B cell (primary cell): ENCODE measurements around the gene MAP4K4. TPM values are rescaled to one million over a fixed set of nuclear protein-coding genes. Genes with fewer than 3 reads are reported as not detected.

ENCODE experiments used
- ATAC-seq: fragments of 200-7000 bp; cut with Tn5 transposase; one replicate; pipeline ENCODE4 v1.10.0; 2021; ENCODE audit warnings: low read depth, mild to moderate bottlenecking, moderate number of reproducible peaks, moderate library complexity
- CTCF ChIA-PET: fragments of 350-600 bp; sonication (Branson Sonifier 250); formaldehyde crosslinking; loops from one replicate; lab custom pipeline; 2021; ENCODE audit warnings: antibody characterized with exemption, inconsistent platforms; lab: Charles Lee
- POLR2A ChIA-PET: fragments of 350-600 bp; sonication (Branson Sonifier 250); formaldehyde crosslinking; loops from one replicate; lab custom pipeline; 2021; ENCODE audit warnings: antibody characterized with exemption; lab: Charles Lee
- DNase-seq: peaks from one replicate; pipeline ENCODE4 v3.0.0; 2013
- H2AFZ ChIP-seq: 2 replicates; pipeline ENCODE4 v1.6.1; 2012; ENCODE audit warnings: mild to moderate bottlenecking, low read depth, low read length; ENCODE audit not compliant: insufficient read depth, poor library complexity, severe bottlenecking
- H3K27ac ChIP-seq, 2 donors: 1 replicate in 1 of 2; 2 replicates in 1 of 2; pipeline ENCODE4 v1.5.1; 2012 to 2013; ENCODE audit warnings: low read length in 2 of 2, mild to moderate bottlenecking in 2 of 2, moderate library complexity in 1 of 2
- H3K27me3 ChIP-seq, 4 experiments: fragments of 200-600 bp in 1 of 4; sonication (generic) in 1 of 4; replicated peaks in 1 of 4; 1 replicate in 2 of 4; 2 replicates in 2 of 4; pipeline versions ENCODE4 v1.6.1 to v1.7.0; 2013 to 2016; ENCODE audit warnings: low read length in 3 of 4, mild to moderate bottlenecking in 2 of 4, mixed read lengths in 1 of 4, moderate library complexity in 1 of 4; ENCODE audit not compliant: insufficient read depth in 4 of 4, control insufficient read depth in 3 of 4; ENCODE audit errors: control extremely low read depth in 1 of 4
- H3K36me3 ChIP-seq, 2 experiments: replicated peaks in 1 of 2; 1 replicate in 1 of 2; 2 replicates in 1 of 2; pipeline versions ENCODE4 v1.6.1 to v1.7.1; 2013; ENCODE audit warnings: low read length in 1 of 2; ENCODE audit not compliant: insufficient read depth in 2 of 2, control insufficient read depth in 1 of 2; ENCODE audit errors: control extremely low read depth in 1 of 2, extremely low read depth in 1 of 2
- H3K4me1 ChIP-seq, 2 donors: fragments of 200-600 bp in 1 of 2; sonication (generic) in 1 of 2; 1 replicate in 1 of 2; 2 replicates in 1 of 2; pipeline versions ENCODE4 v1.5.1 to v1.6.1; 2013 to 2017; ENCODE audit warnings: low read length in 2 of 2; ENCODE audit not compliant: control insufficient read depth in 2 of 2, insufficient read depth in 2 of 2
- H3K4me2 ChIP-seq: replicated peaks from 2 replicates; pipeline ENCODE3; 2012; ENCODE audit warnings: mild to moderate bottlenecking, low read depth, low read length; ENCODE audit not compliant: poor library complexity, severe bottlenecking
- H3K4me3 ChIP-seq, 5 experiments: fragments of 200-600 bp in 1 of 5; sonication (generic) in 1 of 5; 1 replicate in 3 of 5; 2 replicates in 2 of 5; pipeline versions ENCODE4 v1.5.1 to v1.7.0; 2011 to 2016; ENCODE audit warnings: low read length in 4 of 5, mild to moderate bottlenecking in 4 of 5, low read depth in 2 of 5, control low read depth in 1 of 5, moderate library complexity in 1 of 5; ENCODE audit not compliant: insufficient read depth in 1 of 5; ENCODE audit errors: control extremely low read depth in 1 of 5, extremely low read depth in 1 of 5
- H3K79me2 ChIP-seq: fragments of 200-600 bp; sonication (generic); one replicate; pipeline ENCODE4 v1.6.0; 2016; ENCODE audit warnings: low read length; ENCODE audit not compliant: control insufficient read depth, insufficient read depth
- H3K9ac ChIP-seq: fragments of 200-600 bp; sonication (generic); 2 replicates; pipeline ENCODE4 v1.6.1; 2017; ENCODE audit warnings: mild to moderate bottlenecking, low read length, moderate library complexity
- H3K9me3 ChIP-seq, 3 donors: one replicate each; pipeline versions ENCODE4 v1.6.1 to v1.7.1; 2013; ENCODE audit warnings: low read length in 2 of 3; ENCODE audit not compliant: control insufficient read depth in 2 of 3, insufficient read depth in 1 of 3; ENCODE audit errors: control extremely low read depth in 1 of 3
- H4K20me1 ChIP-seq: 2 replicates; pipeline ENCODE4 v1.6.0; 2012; ENCODE audit warnings: mild to moderate bottlenecking, low read length; ENCODE audit not compliant: insufficient read depth, control insufficient read depth, poor library complexity, severe bottlenecking
- H3K27ac Mint-ChIP-seq: one replicate; pipeline ENCODE4 v1.8.0; 2021; ENCODE audit warnings: mixed read lengths
- H3K27me3 Mint-ChIP-seq: one replicate; pipeline ENCODE4 v1.8.0; 2021; ENCODE audit warnings: mixed read lengths
- H3K4me1 Mint-ChIP-seq: one replicate; pipeline ENCODE4 v1.8.0; 2021; ENCODE audit warnings: mixed read lengths
- H3K4me3 Mint-ChIP-seq: one replicate; pipeline ENCODE4 v1.8.0; 2021; ENCODE audit warnings: mixed read lengths
- H3K9me3 Mint-ChIP-seq: one replicate; pipeline ENCODE4 v1.8.0; 2022; ENCODE audit warnings: mixed read lengths; ENCODE audit not compliant: insufficient read depth
- CTCF ChIP-seq: fragments of 200-600 bp; IDR thresholded peaks from one replicate; pipeline ENCODE4 v1.8.0; 2022; ENCODE audit warnings: antibody characterized with exemption, mild to moderate bottlenecking
- EZH2 ChIP-seq: IDR thresholded peaks from 2 replicates; pipeline ENCODE4 v1.6.1; 2012; ENCODE audit warnings: borderline replicate concordance, low read depth, mild to moderate bottlenecking, moderate library complexity, low read length; ENCODE audit not compliant: insufficient read depth, poor library complexity, severe bottlenecking
- intact Hi-C: fragments of 100-400 bp; cut with micrococcal nuclease; formaldehyde crosslinking; loops from one replicate; pipeline ENCODE4 v1.10.0; 2022
- polyA plus RNA-seq: library from polyadenylated mRNA; depleted of rRNA; stranded (reverse); fragments of >200 nt; gene quantifications from 2 replicates; pipeline ENCODE4 v1.2.3, GENCODE V29; 2012
- total RNA-seq, 2 donors: library from RNA; stranded (reverse); fragments of 120-200 nt in 1 of 2; gene quantifications; 1 replicate in 1 of 2; 2 replicates in 1 of 2; pipeline versions ENCODE4 v1.2.3 to v1.2.4, GENCODE V29; 2013 to 2022

MAP4K4 gene
- total and polyA plus RNA-seq, 2 donors (not counting 1 experiment from before 2014, with no cell fraction given): 54.8 to 280 TPM

GRCh38 chr2:101881131-101881530 lies 183.6 kb downstream of the MAP4K4 start:
- no peaks in the 10 kb centered on the region for H3K9me3 Mint-ChIP-seq
- CTCF ChIA-PET: interaction anchor here (1.0 to 1.5 kb wide), 5 partner anchors 13 to 462 kb away, joined by 3 to 5 read pairs (median 4); no protein-coding TSS in a partner anchor

More at GRCh38 chr2:101881131-101881530, 183.6 kb downstream of the MAP4K4 start:
- Mint-ChIP-seq H3K4me1 (peaks cover 2% of the 10 kb centered on the region), H3K27ac (no peak overlapping the region), H3K27me3 (no peaks in the 10 kb centered on the region), H3K4me3 (no peak overlapping the region)
- no peak overlapping the region for H3K4me2 ChIP-seq
- peaks cover 14 to 76% of the 10 kb centered on the region in 2 experiments for H3K36me3 ChIP-seq
- no peaks in the 10 kb centered on the region for H3K27me3 ChIP-seq
- no peaks in the 10 kb centered on the region for H3K9me3 ChIP-seq
- peaks cover 14% of the 10 kb centered on the region for H4K20me1 ChIP-seq
- intact Hi-C loops: loop anchor here (10.0 kb wide), 1 partner anchor 104 kb away; no protein-coding TSS in a partner anchor
- H3K4me3 ChIP-seq: no peak overlapping the region
- no peak overlapping the region for H3K27ac ChIP-seq
- no peaks in the 10 kb centered on the region for H3K79me2 ChIP-seq
- H3K4me1 ChIP-seq: no peaks in the 10 kb centered on the region
- ATAC-seq (no peak), DNase-seq (no peak)
- H3K9ac ChIP-seq: no peak overlapping the region
- POLR2A ChIA-PET: no interaction called here
- TF ChIP-seq EZH2 (no peak), CTCF (no peak)
- H2AFZ ChIP-seq: no peak overlapping the region
